Activated CD8-positive, alpha-beta T cell treated with anti-CD3 and anti-CD28 coated beads, Interleukin-2, amount 10 ng/mL, durations not matched to agents 7 days and 5 days (primary cell): ENCODE results near the gene HCN4. TPM values are rescaled to one million over a fixed set of nuclear protein-coding genes. Genes with fewer than 3 reads are reported as not detected.

Experiments used
- ATAC-seq: fragments of 150-1000 bp; cut with Tn5 transposase; one replicate; pipeline ENCODE4 v1.10.0; 2021; ENCODE audit warnings: moderate library complexity
- CTCF ChIA-PET: fragments of 350-600 bp; sonication (Branson Sonifier 250); formaldehyde crosslinking; loops from one replicate; lab custom pipeline; 2021; ENCODE audit warnings: antibody characterized with exemption; lab: Charles Lee
- POLR2A ChIA-PET: fragments of 350-600 bp; sonication (Branson Sonifier 250); formaldehyde crosslinking; loops from one replicate; lab custom pipeline; 2021; ENCODE audit warnings: antibody characterized with exemption; lab: Charles Lee
- DNase-seq: peaks from one replicate; pipeline ENCODE4 v3.0.0-alpha.2; 2020
- H3K27ac Mint-ChIP-seq: one replicate; pipeline ENCODE4 v1.8.0; 2021; ENCODE audit warnings: mild to moderate bottlenecking, mixed read lengths
- H3K27me3 Mint-ChIP-seq: one replicate; pipeline ENCODE4 v1.8.0; 2021; ENCODE audit warnings: low read depth, mixed read lengths
- H3K36me3 Mint-ChIP-seq: one replicate; pipeline ENCODE4 v1.8.0; 2021; ENCODE audit warnings: low read depth, mixed read lengths
- H3K4me1 Mint-ChIP-seq: one replicate; pipeline ENCODE4 v1.8.0; 2021; ENCODE audit warnings: low read depth, mixed read lengths
- H3K4me3 Mint-ChIP-seq: one replicate; pipeline ENCODE4 v1.8.0; 2021; ENCODE audit warnings: mild to moderate bottlenecking, mixed read lengths
- H3K9me3 Mint-ChIP-seq: one replicate; pipeline ENCODE4 v1.8.0; 2022; ENCODE audit warnings: mixed read lengths; ENCODE audit not compliant: insufficient read depth
- total RNA-seq, 2 experiments: library from RNA; stranded (reverse); gene quantifications; one replicate each; pipeline ENCODE4 v1.2.3, GENCODE V29; 2021

The HCN4 gene
- total RNA-seq, 2 experiments from 2014 or later, result not detected

DNA sequence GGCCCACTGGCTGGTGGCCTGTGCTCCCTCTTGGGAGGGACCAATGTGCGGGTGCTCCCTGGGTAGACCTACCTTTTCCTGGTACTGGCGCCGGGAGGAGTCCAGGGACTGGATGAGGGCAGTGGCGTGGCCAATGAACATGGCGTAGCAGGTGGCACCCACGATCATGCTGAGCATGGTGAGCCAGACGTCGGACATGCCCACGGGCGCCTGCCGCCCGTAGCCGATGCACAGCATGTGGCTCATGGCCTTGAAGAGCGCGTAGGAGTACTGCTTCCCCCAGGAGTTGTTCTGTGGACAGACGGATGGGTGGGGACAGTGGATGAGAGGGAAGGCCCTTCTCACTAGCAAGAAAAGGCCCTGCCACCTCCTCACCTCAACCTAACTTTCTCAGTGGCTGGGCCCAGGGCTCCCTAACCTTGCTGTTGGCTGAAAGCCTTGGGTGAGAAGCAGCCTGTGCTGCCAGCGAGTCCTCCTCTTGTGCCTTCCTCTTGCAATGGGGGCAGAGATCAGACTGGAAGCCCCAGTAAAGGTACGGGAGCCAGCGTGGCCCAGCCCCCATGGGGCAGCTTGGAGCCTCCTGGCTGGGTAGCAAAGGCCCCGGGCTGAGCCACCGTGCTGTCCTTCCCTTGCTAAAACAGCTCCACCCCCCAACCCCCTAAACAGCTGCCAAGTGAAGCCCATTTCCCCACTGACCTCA, 39.1 kb downstream of the HCN4 start:
- H3K36me3 Mint-ChIP-seq, result no peaks in the 10 kb centered on the region
- no peaks in the 10 kb centered on the region for H3K27me3 Mint-ChIP-seq
- H3K27ac Mint-ChIP-seq, result no peak overlapping the region
- H3K9me3 Mint-ChIP-seq, result no peaks in the 10 kb centered on the region
- H3K4me1 Mint-ChIP-seq, result no peaks in the 10 kb centered on the region
- no peak overlapping the region for H3K4me3 Mint-ChIP-seq
- DNase-seq (no peak), ATAC-seq (no peak)
- POLR2A ChIA-PET, result no interaction called here
- CTCF ChIA-PET, result no interaction called here

- Mint-ChIP-seq H3K27ac (no peak overlapping the region), H3K36me3 (no peaks in the 10 kb centered on the region), H3K27me3 (no peaks in the 10 kb centered on the region), H3K4me1 (no peaks in the 10 kb centered on the region), H3K9me3 (no peaks in the 10 kb centered on the region), H3K4me3 (no peak overlapping the region)
- DNase-seq (no peak), ATAC-seq (no peak)
- CTCF ChIA-PET, result no interaction called here
- POLR2A ChIA-PET, result no interaction called here
Measured at GRCh38 chr15:73328981-73329380, 39.8 kb downstream of the HCN4 start.

- no peak for ATAC-seq
- DNase-seq, result no peak
- H3K4me1 Mint-ChIP-seq, result no peaks in the 10 kb centered on the region
- no peak overlapping the region for H3K4me3 Mint-ChIP-seq
- H3K36me3 Mint-ChIP-seq, result no peaks in the 10 kb centered on the region
- H3K27me3 Mint-ChIP-seq, result no peaks in the 10 kb centered on the region
- CTCF ChIA-PET, result no interaction called here
- H3K27ac Mint-ChIP-seq, result no peak overlapping the region
- POLR2A ChIA-PET, result no interaction called here
- no peaks in the 10 kb centered on the region for H3K9me3 Mint-ChIP-seq
Measured at GRCh38 chr15:73328149-73328820, 40.5 kb downstream of the HCN4 start.

- POLR2A ChIA-PET, result no interaction called here
- H3K9me3 Mint-ChIP-seq, result no peaks in the 10 kb centered on the region
- H3K4me1 Mint-ChIP-seq, result no peaks in the 10 kb centered on the region
Measured at GRCh38 chr15:73326157-73326556, 42.6 kb downstream of the HCN4 start.

DNA sequence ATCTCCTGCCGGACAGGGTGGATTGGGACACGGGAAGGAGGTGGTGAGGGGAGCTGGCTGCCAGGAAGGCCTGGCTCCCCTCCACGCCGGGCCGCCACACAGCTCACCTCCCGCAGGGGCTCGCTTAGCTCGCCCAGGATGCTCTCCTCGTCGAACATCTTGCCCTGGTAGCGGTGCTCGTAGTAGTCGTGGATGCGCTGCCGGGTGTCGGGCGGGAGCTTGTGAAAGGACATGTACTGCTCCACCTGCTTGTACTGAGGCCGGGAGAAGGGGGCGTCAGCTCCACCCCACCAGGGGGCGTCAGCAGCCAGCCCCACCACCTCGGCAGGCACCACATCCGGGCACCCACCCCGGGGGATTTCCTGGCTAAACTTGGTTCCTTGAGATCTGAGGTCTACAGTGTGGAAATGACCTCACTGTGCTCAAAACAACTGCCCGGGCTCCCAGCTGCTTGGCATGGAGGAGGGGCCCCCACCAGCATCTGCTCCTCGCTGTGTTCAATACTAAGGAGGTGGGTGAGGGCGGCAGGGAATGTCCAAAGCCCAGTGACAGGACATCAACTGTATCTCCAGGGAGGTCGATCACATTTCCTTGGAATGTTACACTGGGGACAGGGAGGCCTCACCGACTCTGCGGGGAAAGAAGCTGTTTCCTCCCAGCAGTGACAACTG, 43.4 kb downstream of the HCN4 start:
- no peak for ATAC-seq
- no peaks in the 10 kb centered on the region for H3K4me1 Mint-ChIP-seq
- DNase-seq, result peak; percentile 24
- ChIA-PET POLR2A (no interaction called here), CTCF (interaction anchor here (0.6 to 1.5 kb wide), 3 partner anchors 160 to 374 kb away, joined by 3 to 4 read pairs (median 3); no protein-coding TSS in a partner anchor)
- no peaks in the 10 kb centered on the region for H3K36me3 Mint-ChIP-seq
- no peaks in the 10 kb centered on the region for H3K27me3 Mint-ChIP-seq
- no peak overlapping the region for H3K27ac Mint-ChIP-seq
- H3K4me3 Mint-ChIP-seq, result no peak overlapping the region
- no peaks in the 10 kb centered on the region for H3K9me3 Mint-ChIP-seq

More at GRCh38 chr15:73326157-73326556, 42.6 kb downstream of the HCN4 start:
- CTCF ChIA-PET, result interaction anchor here (1.5 kb wide), 1 partner anchor 373 kb away, joined by 3 read pairs; no protein-coding TSS in a partner anchor
- no peak for DNase-seq
- no peak overlapping the region for H3K27ac Mint-ChIP-seq
- no peaks in the 10 kb centered on the region for H3K36me3 Mint-ChIP-seq
- no peak for ATAC-seq
- no peak overlapping the region for H3K4me3 Mint-ChIP-seq
- H3K27me3 Mint-ChIP-seq, result no peaks in the 10 kb centered on the region

DNA sequence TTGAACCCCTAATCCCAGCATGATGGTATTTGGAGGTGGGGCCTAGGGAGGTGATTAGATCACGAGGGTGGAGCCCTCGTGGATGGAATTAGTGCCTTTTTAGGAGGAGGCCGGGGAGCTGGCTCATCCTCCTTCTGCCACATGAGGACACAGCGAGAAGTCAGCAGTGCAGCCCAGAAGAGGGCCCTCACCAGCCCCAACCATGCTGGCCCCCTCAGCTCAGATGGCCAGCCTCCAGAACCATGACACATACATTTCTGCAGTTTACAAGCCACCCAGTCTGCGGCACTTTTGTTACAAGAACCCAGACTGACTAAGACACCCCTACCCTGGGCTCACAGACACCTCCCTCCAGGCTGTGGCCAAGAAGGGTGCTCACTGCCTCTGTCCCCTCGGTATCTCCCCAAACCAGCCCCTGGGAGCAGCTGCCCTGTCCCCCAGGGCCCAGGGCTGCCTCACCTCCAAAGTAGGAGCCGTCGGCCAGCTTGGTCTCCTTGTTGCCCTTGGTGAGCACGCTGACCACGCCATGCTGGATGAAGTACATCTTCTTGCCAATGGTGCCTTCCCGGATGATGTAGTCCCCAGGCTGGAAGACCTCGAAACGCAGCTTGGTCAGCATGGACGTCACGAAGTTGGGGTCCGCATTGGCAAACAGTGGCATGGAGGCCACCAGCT, 44.1 kb downstream of the HCN4 start:
- CTCF ChIA-PET, result interaction anchor here (0.6 to 1.5 kb wide), 3 partner anchors 161 to 375 kb away, joined by 3 to 4 read pairs (median 3); no protein-coding TSS in a partner anchor
- Mint-ChIP-seq H3K4me1 (no peaks in the 10 kb centered on the region), H3K27ac (no peak overlapping the region), H3K27me3 (peaks cover under 1% of the 10 kb centered on the region), H3K4me3 (no peak overlapping the region), H3K36me3 (no peaks in the 10 kb centered on the region), H3K9me3 (no peaks in the 10 kb centered on the region)
- ATAC-seq (no peak), DNase-seq (no peak)
- POLR2A ChIA-PET, result no interaction called here

GRCh38 chr15:73323956-73324355, 44.8 kb downstream of the HCN4 start:
- no peaks in the 10 kb centered on the region for H3K9me3 Mint-ChIP-seq
- H3K27ac Mint-ChIP-seq, result no peak overlapping the region
- no peaks in the 10 kb centered on the region for H3K36me3 Mint-ChIP-seq
- ATAC-seq, result no peak
- H3K27me3 Mint-ChIP-seq, result peaks cover 5% of the 10 kb centered on the region
- H3K4me3 Mint-ChIP-seq, result no peak overlapping the region
- POLR2A ChIA-PET, result no interaction called here
- DNase-seq, result no peak
- CTCF ChIA-PET, result no interaction called here
- H3K4me1 Mint-ChIP-seq, result no peaks in the 10 kb centered on the region

DNA sequence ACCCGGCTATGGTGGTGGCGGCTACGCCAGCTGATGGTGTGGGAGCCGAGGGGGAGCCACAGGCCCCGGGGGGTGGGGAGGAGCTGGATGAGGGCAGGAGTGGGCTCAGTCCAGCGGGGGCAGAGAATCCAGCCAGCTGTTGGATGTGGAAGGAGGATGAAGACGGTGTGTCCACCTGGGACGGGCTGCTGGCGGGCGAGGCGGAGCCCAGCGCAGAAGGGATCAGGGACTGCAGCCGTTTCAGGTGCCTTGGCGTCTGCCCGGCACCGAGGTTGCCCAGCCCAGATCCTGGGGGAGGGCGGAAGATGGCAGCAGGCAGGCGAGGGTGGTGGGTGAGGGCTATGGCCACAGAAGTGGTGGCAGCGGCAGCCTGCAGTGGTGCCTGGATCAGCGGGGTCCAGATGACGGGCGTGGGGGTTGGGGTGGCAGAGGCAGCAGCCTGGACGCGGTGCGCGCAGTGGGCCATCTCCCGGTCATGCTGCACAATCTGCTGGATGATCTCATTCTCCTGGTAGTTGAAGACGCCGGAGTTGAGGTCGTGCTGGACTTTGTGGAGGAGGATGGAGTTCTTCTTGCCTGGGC, 45.3 kb downstream of the HCN4 start:
- Mint-ChIP-seq H3K9me3 (no peaks in the 10 kb centered on the region), H3K27ac (no peak overlapping the region), H3K4me3 (no peak overlapping the region), H3K27me3 (peaks cover 5% of the 10 kb centered on the region), H3K36me3 (no peaks in the 10 kb centered on the region), H3K4me1 (no peaks in the 10 kb centered on the region)
- CTCF ChIA-PET, result no interaction called here
- POLR2A ChIA-PET, result no interaction called here
- no peak for ATAC-seq
- no peak for DNase-seq

DNA sequence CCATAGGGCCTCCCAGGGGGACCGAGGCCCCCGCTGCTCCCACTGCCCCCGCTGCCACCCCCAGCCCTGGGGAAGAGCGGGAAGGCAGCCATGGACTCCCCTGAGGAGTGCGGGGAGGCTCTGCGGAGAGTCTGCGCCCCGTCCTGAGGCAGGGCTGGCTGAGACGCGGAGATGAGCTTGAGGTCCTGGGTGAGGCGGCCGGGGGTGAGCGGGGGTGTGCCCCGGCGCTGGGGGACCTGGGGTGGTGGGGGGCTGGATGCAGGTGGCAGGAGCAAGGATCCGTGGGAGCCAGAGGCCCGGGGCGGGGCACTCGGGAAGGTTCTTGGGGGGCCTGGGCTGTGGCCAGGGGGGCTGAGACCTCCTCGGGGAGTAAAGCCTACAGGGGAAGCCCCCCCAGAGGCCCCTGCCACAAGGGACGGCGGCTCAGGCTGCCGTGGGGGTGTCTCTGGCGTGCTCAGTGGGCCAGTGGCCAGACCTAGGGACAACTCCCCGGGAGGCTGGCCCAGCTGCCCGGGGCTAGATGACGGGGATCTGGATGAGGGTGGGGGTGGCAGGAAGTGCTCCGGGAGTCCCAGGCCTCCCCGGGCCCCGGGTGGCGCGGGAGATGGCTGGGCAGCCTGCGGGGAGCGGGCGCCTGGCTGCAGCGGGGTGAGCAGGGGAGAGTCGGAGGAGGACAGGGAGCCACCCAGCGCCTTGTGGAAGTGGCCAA, 45.9 kb downstream of the HCN4 start:
- Mint-ChIP-seq H3K36me3 (no peaks in the 10 kb centered on the region), H3K9me3 (no peaks in the 10 kb centered on the region), H3K4me1 (no peaks in the 10 kb centered on the region), H3K27me3 (peaks cover 5% of the 10 kb centered on the region), H3K4me3 (no peak overlapping the region), H3K27ac (no peak overlapping the region)
- no peak for ATAC-seq
- ChIA-PET POLR2A (no interaction called here), CTCF (no interaction called here)
- DNase-seq, result no peak

GRCh38 chr15:73321496-73322450, 47.0 kb downstream of the HCN4 start:
- ChIA-PET POLR2A (no interaction called here), CTCF (no interaction called here)
- ATAC-seq, result no peak

More at GRCh38 chr15:73321496-73322450, 47.0 kb downstream of the HCN4 start:
- H3K27me3 Mint-ChIP-seq, result peaks cover 11% of the 10 kb centered on the region
- no peak for DNase-seq
- no peaks in the 10 kb centered on the region for H3K36me3 Mint-ChIP-seq
- no peak overlapping the region for H3K4me3 Mint-ChIP-seq
- H3K9me3 Mint-ChIP-seq, result no peaks in the 10 kb centered on the region
- H3K4me1 Mint-ChIP-seq, result no peaks in the 10 kb centered on the region
- H3K27ac Mint-ChIP-seq, result no peak overlapping the region
